Hematopoietic multipotent progenitor cell treated with erythropoietin and hydrocortisone succinate and interleukin-3 and kit ligand, for 15 days (in vitro differentiated cells): ENCODE results near the gene FMO3.

Experiments used
- DNase-seq: peaks from one replicate; pipeline ENCODE4 v3.0.0-alpha.2; 2015; ENCODE audit warnings: low spot score

FMO3 gene

GRCh38 chr1:171159148-171159547 is 68.4 kb downstream of the FMO3 start:
- DNase-seq, result no peak

- no peak for DNase-seq
These were observed 69.5 kb downstream of the FMO3 start for GRCh38 chr1:171160211-171160610.

GRCh38 chr1:171160639-171161354 is 70.1 kb downstream of the FMO3 start:
- DNase-seq, result no peak

- no peak for DNase-seq
These were observed 70.7 kb downstream of the FMO3 start for GRCh38 chr1:171161431-171161830.

GRCh38 chr1:171166361-171166760 is 75.7 kb downstream of the FMO3 start:
- DNase-seq, result no peak
